Spinal cord (tissue), 10 donors: ENCODE results near the gene NT5DC2. TPM values are rescaled to one million over a fixed set of nuclear protein-coding genes. Genes with fewer than 3 reads are reported as not detected.

ENCODE experiments used
- DNase-seq, 6 donors: peaks; one replicate each; pipeline versions ENCODE4 v3.0.0 to v3.0.0-alpha.2; 2013 to 2015; ENCODE audit warnings: low spot score in 6 of 6, low read depth in 4 of 6
- H3K27ac ChIP-seq: one replicate; pipeline ENCODE4 v1.5.1; 2013; ENCODE audit warnings: low read depth, low read length, control low read depth
- H3K27me3 ChIP-seq: one replicate; pipeline ENCODE4 v1.6.1; 2013; ENCODE audit warnings: low read length; ENCODE audit not compliant: control insufficient read depth, insufficient read depth
- H3K36me3 ChIP-seq: one replicate; pipeline ENCODE4 v1.6.1; 2013; ENCODE audit warnings: low read length; ENCODE audit not compliant: control insufficient read depth, insufficient read depth
- H3K4me1 ChIP-seq: one replicate; pipeline ENCODE4 v1.6.1; 2013; ENCODE audit warnings: low read length; ENCODE audit not compliant: control insufficient read depth, insufficient read depth
- H3K4me3 ChIP-seq: one replicate; pipeline ENCODE4 v1.5.1; 2013; ENCODE audit warnings: low read depth, low read length, control low read depth
- H3K9me3 ChIP-seq: one replicate; pipeline ENCODE4 v1.6.1; 2013; ENCODE audit warnings: low read length; ENCODE audit not compliant: control insufficient read depth, insufficient read depth
- WGBS: methylation state at CpG from one replicate; pipeline ENCODE4 v1.1.5; 2013; ENCODE audit warnings: missing lambda C conversion rate; ENCODE audit not compliant: insufficient coverage; 5-methylcytosine and 5-hydroxymethylcytosine counted together
- polyA plus RNA-seq, 2 donors: library from polyadenylated mRNA; unstranded; fragments of 120-200 nt; gene quantifications; one replicate each; pipeline ENCODE4 v1.2.1, GENCODE V29; 2013; ENCODE audit not compliant: insufficient read length in 2 of 2
- small RNA-seq: library from RNA; depleted of rRNA; stranded (forward); fragments of <200 nt; gene quantifications from one replicate; pipeline ENCODE3, GENCODE V24; 2014; ENCODE audit warnings: low replicate concordance
- total RNA-seq, 2 donors: library from RNA; depleted of rRNA in 1 of 2; stranded (reverse); fragments of 120-200 nt in 1 of 2; fragments of >200 nt in 1 of 2; gene quantifications; one replicate each; pipeline versions ENCODE4 v1.2.3 to v1.2.4, GENCODE V29; 2013 to 2014
- donor health status: healthy.

Gene NT5DC2
- total and polyA plus RNA-seq, 4 donors, result 33.6 to 205 (median 144) TPM

GRCh38 chr3:52481819-52482521 is 51.7 kb downstream of the NT5DC2 start:
- Histone ChIP-seq H3K27ac (no peak overlapping the region), H3K4me3 (no peak overlapping the region), H3K36me3 (peaks cover 94% of the 10 kb centered on the region), H3K4me1 (peaks cover 43% of the 10 kb centered on the region), H3K27me3 (no peaks in the 10 kb centered on the region), H3K9me3 (no peaks in the 10 kb centered on the region)
- WGBS, result 79% methylated on average over 21 of the region's 23 CpGs
- DNase-seq, result no peak

DNA sequence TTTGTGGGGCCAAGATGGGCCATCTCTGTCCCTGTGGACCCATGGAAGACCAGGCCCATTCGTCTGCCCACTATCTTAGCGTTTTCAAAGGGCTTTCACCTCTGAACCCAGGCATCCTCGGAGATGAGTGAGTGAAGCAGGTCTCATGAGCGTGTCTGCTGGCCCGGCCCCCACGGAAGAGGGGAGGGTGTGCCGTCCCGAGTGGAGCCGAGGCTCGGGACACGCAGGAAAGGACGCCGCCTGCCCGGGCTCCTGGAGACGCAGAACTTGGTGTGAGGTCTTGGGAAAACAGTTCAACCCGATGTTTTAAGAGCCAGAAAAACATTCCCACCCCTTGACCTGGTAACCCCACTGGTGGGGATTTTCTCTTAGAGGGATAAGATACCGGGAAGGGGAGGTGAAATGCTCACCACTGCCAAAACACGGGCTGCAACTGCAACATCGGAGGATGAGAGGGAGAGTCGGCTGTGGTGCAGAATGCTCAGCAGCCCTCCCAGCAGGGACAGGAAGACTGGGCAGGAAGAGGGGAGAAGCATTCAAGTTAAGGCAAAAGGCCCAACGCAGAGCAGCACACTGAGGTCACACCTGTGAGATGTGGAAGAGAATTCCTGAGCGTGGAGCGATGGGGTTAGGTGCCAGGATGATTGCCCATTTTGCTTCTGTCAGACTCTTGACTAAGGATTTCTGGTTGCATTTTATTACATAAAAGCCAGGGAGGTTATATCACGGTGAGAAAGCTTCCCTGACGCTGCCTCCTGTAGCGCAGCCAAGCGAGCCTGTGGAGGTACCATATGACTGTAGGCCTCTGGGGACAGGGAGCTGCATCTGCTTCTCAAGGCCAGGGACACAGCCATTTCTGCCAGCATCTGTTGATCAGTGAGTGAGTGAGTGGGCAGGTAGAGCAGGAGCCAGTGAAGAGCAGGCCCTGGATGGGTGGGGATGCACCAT is 52.6 kb downstream of the NT5DC2 start:
- Histone ChIP-seq H3K27ac (no peak overlapping the region), H3K4me3 (no peak overlapping the region)

DNA sequence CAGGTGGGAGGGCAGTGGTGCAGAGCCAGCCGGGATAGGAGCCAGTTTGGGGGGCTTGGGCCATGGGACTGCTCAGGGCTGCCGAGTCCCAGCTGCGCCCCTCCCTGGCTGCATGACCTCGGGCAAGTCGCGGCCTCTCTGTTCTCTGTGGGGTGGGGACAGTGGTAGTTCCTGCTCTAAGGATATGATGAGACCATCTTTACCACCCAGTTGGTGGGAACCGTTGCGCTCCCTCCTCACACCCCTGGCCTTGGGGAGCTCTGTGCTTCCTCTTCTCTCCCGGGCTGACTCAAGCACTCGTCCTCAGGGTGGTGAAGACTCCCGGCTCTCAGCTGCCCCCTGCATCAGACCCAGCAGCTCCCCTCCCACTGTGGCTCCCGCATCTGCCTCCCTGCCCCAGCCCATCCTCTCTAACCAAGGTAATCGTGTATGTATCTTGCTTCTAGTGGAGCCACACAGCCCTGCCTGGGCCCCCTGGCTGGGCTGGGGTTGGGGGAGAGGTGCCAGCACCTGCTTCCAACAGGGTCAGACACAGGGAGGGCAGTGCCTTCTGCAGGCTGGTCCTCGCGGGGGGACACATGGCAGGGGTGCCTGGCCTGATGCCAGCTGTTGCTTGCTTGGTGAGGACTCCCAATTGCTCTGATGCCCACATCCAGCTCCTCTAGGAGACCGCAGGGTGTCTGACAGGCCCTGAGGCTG is 53.6 kb downstream of the NT5DC2 start:
- peaks cover 33% of the 10 kb centered on the region for H3K4me1 ChIP-seq
- WGBS, result 90% methylated on average over 13 of the region's 16 CpGs
- H3K9me3 ChIP-seq, result no peaks in the 10 kb centered on the region
- H3K27ac ChIP-seq, result no peak overlapping the region
- H3K4me3 ChIP-seq, result no peak overlapping the region
- H3K36me3 ChIP-seq, result peaks cover 94% of the 10 kb centered on the region
- DNase-seq, result no peak
- H3K27me3 ChIP-seq, result no peaks in the 10 kb centered on the region

More for the DNA sequence above, 52.6 kb downstream of the NT5DC2 start:
- WGBS, result 68% methylated on average over 22 of the region's 27 CpGs
- DNase-seq, result peak in 1 of 6 donors; percentile 26
- Histone ChIP-seq H3K4me1 (peaks cover 42% of the 10 kb centered on the region), H3K36me3 (peaks cover 94% of the 10 kb centered on the region), H3K9me3 (no peaks in the 10 kb centered on the region), H3K27me3 (no peaks in the 10 kb centered on the region)

DNA sequence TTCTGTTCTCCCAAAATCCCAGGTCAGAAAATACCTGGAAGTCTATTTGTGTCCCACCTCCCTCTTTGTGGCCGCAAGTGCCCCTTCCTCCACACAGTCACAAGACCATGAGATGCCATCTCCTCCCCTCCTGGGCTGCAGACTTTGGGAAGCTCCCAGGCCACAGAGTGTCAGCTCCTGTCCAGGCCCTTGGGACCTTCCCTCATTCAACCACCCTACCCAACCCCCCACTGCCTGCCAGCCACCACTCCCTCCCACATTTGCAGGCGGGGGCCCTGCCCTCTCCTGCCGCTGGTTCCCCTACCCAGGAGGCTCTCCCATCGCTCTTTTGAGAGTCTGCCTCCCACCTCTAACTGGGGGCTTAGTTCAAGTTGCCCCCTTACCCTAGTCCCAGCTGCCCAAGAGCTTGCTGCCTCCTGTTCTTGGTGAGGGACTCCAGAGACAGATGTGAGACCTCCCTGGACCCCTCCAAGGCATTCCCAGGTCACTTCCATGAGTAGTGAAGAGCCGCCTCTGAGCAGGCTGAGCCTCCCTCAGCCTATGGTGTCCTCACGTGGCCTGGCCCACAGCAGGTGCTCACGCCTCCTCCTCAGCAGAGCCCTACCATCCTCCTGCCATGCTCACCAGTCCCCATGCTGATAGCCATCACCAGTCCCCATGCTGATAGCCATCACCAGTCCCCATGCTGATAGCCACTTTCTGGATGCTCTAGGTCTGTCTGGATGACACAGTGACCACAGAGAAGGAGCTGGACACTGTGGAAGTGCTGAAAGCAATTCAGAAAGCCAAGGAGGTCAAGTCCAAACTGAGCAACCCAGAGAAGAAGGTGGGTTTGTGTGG is 54.4 kb downstream of the NT5DC2 start:
- Histone ChIP-seq H3K4me3 (no peak overlapping the region), H3K27ac (no peak overlapping the region), H3K27me3 (no peaks in the 10 kb centered on the region), H3K9me3 (no peaks in the 10 kb centered on the region), H3K4me1 (peaks cover 26% of the 10 kb centered on the region), H3K36me3 (peaks cover 94% of the 10 kb centered on the region)
- DNase-seq, result no peak
- 98% methylated on average over 7 of the region's 7 CpGs for WGBS

DNA sequence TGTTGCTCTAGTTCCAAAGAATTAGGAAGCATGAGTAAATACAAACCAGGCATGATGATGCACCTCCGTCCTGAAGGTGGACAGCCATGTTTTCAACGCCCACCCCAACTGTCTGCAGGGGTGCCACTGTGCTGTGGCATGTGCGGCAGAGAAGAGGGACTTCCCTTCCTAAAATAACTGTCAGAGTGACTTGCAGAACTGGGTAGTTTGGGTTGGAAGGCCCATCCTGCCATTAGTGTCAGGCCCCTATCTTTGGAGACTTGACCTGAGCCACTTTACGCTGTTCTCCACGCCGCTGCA is 55.9 kb downstream of the NT5DC2 start:
- DNase-seq, result no peak
- Histone ChIP-seq H3K9me3 (no peaks in the 10 kb centered on the region), H3K36me3 (peaks cover 98% of the 10 kb centered on the region), H3K4me3 (no peak overlapping the region), H3K4me1 (peaks cover 15% of the 10 kb centered on the region), H3K27ac (no peak overlapping the region), H3K27me3 (no peaks in the 10 kb centered on the region)
- WGBS, result 96% methylated on average over 5 of the region's 6 CpGs

DNA sequence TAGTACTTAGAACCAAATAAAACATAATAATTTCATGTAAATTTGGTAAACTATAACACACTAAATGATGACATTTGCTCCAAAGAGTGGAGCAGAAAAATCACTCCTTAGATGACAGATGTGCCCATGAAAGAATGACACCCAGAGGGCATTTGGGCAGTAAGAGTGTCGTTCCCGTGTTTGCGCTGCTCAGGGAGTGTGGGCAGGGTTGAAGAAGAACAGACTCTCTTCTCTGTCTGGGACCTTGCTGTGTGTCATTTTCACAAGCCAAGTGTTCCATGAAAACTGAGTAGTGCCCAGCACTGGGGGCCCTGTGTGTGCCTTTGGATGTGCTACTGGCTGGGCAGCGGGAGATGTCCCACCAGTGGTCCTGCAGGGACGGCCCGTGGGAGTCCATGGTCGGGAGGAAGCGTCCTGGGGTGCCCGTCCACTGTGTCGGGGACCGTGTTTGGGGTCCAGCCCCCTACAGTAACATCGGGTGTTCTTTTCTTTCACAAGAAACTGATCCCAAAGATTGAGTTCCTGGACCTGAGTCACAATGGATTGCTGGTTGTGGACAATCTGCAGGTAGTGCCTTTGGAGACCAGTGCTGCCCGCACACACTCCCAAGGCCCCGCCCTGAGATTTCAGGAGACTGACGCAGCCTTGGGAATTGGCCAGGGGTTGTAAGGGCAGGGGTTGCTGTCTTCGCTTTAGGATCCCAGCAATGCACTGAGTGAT is 56.4 kb downstream of the NT5DC2 start:
- peaks cover 98% of the 10 kb centered on the region for H3K36me3 ChIP-seq
- no peak for DNase-seq
- no peak overlapping the region for H3K4me3 ChIP-seq
- H3K4me1 ChIP-seq, result peaks cover 12% of the 10 kb centered on the region
- WGBS, result 99% methylated on average over 15 of the region's 16 CpGs
- H3K9me3 ChIP-seq, result no peaks in the 10 kb centered on the region
- H3K27me3 ChIP-seq, result no peaks in the 10 kb centered on the region
- no peak overlapping the region for H3K27ac ChIP-seq

Small RNA genes within 50 kb of the gene (small RNA-seq; reads per million reads assigned to genes)
- gene RNU6-856P, result not detected
- gene RNU6ATAC16P, result not detected

Other genes with a start within 250 kb of the NT5DC2 start
- gene GLYCTK, start 246.0 kb downstream of the NT5DC2 start, total RNA-seq, result 1 to 10 TPM; 3.6 to 6.5 TPM
- gene GLYCTK, start 246.0 kb downstream of the NT5DC2 start, polyA plus RNA-seq, result 10 to 100 TPM; 11.6 to 20.1 TPM
- 1 to 10 TPM; 4.2 to 9.8 TPM for gene DNAH1, start 217.5 kb downstream of the NT5DC2 start, total RNA-seq
- gene DNAH1, start 217.5 kb downstream of the NT5DC2 start, polyA plus RNA-seq, result 10 to 100 TPM in 1 of 2 donors, 1 to 10 TPM in 1; 10.0 to 12.9 TPM
- gene BAP1, start 123.8 kb downstream of the NT5DC2 start, total RNA-seq, result 10 to 100 TPM; 63.3 to 67.7 TPM
- 100 to 1,000 TPM in 1 of 2 donors, 10 to 100 TPM in 1; 97.7 to 101 TPM for gene BAP1, start 123.8 kb downstream of the NT5DC2 start, polyA plus RNA-seq
- gene PHF7, start 123.2 kb downstream of the NT5DC2 start, total RNA-seq, result 1 to 10 TPM; 7.5 to 9.1 TPM
- 1 to 10 TPM; 7.5 to 9.8 TPM for gene PHF7, start 123.2 kb downstream of the NT5DC2 start, polyA plus RNA-seq
- gene SEMA3G, start 88.8 kb downstream of the NT5DC2 start, total RNA-seq, result 10 to 100 TPM in 1 of 2 donors, 1 to 10 TPM in 1; 6.3 to 26.6 TPM
- gene SEMA3G, start 88.8 kb downstream of the NT5DC2 start, polyA plus RNA-seq, result 10 to 100 TPM; 18.0 to 19.8 TPM
- gene TNNC1, start 79.8 kb downstream of the NT5DC2 start, total RNA-seq, result 10 to 100 TPM in 1 of 2 donors, 1 to 10 TPM in 1; 3.3 to 17.9 TPM
- 1 to 10 TPM in 1 of 2 donors, not detected in 1; 6.1 TPM for gene TNNC1, start 79.8 kb downstream of the NT5DC2 start, polyA plus RNA-seq
- 10 to 100 TPM; 91.5 to 93.0 TPM for gene NISCH, start 78.3 kb downstream of the NT5DC2 start, total RNA-seq
- gene NISCH, start 78.3 kb downstream of the NT5DC2 start, polyA plus RNA-seq, result 100 to 1,000 TPM; 133 to 161 TPM
- gene STAB1, start 38.5 kb downstream of the NT5DC2 start, total RNA-seq, result 10 to 100 TPM; 38.3 to 79.7 TPM
- 10 to 100 TPM; 34.5 to 38.3 TPM for gene STAB1, start 38.5 kb downstream of the NT5DC2 start, polyA plus RNA-seq
- gene UQCC5, start 2.7 kb upstream of the NT5DC2 start, total RNA-seq, result 10 to 100 TPM in 1 of 2 donors, 1 to 10 TPM in 1; 2.8 to 19.9 TPM
- 10 to 100 TPM; 21.7 to 21.9 TPM for gene UQCC5, start 2.7 kb upstream of the NT5DC2 start, polyA plus RNA-seq
- 100 to 1,000 TPM in 1 of 2 donors, 10 to 100 TPM in 1; 71.9 to 105 TPM for gene PBRM1, start 152.1 kb upstream of the NT5DC2 start, total RNA-seq
- 10 to 100 TPM; 35.9 to 46.9 TPM for gene PBRM1, start 152.1 kb upstream of the NT5DC2 start, polyA plus RNA-seq
- 10 to 100 TPM; 63.7 to 74.7 TPM for gene GNL3, start 152.2 kb upstream of the NT5DC2 start, total RNA-seq
- 10 to 100 TPM; 65.0 to 75.6 TPM for gene GNL3, start 152.2 kb upstream of the NT5DC2 start, polyA plus RNA-seq
- gene GLT8D1, start 171.9 kb upstream of the NT5DC2 start, total RNA-seq, result 100 to 1,000 TPM in 1 of 2 donors, 10 to 100 TPM in 1; 96.0 to 114 TPM
- gene GLT8D1, start 171.9 kb upstream of the NT5DC2 start, polyA plus RNA-seq, result 100 to 1,000 TPM; 102 to 104 TPM
- gene SPCS1, start 172.2 kb upstream of the NT5DC2 start, total RNA-seq, result 10 to 100 TPM; 56.0 to 82.0 TPM
- 100 to 1,000 TPM; 148 to 150 TPM for gene SPCS1, start 172.2 kb upstream of the NT5DC2 start, polyA plus RNA-seq
- gene NEK4, start 237.1 kb upstream of the NT5DC2 start, total RNA-seq, result 10 to 100 TPM; 41.4 to 47.3 TPM
- 10 to 100 TPM; 30.8 to 35.4 TPM for gene NEK4, start 237.1 kb upstream of the NT5DC2 start, polyA plus RNA-seq
- under 1 TPM in 1 of 2 donors, not detected in 1; 0.44 TPM for gene ITIH1, start 243.7 kb upstream of the NT5DC2 start, total RNA-seq
- gene ITIH1, start 243.7 kb upstream of the NT5DC2 start, polyA plus RNA-seq, result under 1 TPM in 1 of 2 donors, not detected in 1; 0.15 TPM